Retina (tissue), 1 donor: ENCODE results near the gene DAG1.

Source experiments
- DNase-seq: peaks from one replicate; pipeline ENCODE4 v3.0.0-alpha.2; 2016

Gene DAG1

DNA sequence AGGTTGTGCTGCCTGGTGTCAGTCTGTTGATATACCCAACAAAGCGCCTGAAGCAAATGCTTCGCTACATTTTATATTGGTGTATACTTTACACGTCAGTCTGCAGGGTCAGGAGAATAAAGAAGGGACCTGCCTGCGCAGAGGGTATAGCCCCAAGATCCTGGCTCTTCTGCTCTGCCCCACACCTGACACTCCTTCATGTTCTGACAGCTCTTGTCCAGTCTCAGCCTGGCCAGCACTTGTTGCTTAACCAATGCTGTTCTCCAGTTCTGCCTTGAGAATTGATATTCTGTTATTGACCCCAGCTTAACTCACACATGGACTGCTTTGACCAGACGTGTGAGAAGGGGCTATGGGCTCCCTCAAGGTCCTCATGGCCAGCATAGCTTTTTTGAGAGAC, 48.4 kb downstream of the DAG1 start:
- no peak for DNase-seq

GRCh38 chr3:49519296-49519695, 49.2 kb downstream of the DAG1 start:
- DNase-seq, result peak; percentile 58

- DNase-seq, result peak; percentile 17
Measured at GRCh38 chr3:49519916-49520385, 49.9 kb downstream of the DAG1 start.

DNA sequence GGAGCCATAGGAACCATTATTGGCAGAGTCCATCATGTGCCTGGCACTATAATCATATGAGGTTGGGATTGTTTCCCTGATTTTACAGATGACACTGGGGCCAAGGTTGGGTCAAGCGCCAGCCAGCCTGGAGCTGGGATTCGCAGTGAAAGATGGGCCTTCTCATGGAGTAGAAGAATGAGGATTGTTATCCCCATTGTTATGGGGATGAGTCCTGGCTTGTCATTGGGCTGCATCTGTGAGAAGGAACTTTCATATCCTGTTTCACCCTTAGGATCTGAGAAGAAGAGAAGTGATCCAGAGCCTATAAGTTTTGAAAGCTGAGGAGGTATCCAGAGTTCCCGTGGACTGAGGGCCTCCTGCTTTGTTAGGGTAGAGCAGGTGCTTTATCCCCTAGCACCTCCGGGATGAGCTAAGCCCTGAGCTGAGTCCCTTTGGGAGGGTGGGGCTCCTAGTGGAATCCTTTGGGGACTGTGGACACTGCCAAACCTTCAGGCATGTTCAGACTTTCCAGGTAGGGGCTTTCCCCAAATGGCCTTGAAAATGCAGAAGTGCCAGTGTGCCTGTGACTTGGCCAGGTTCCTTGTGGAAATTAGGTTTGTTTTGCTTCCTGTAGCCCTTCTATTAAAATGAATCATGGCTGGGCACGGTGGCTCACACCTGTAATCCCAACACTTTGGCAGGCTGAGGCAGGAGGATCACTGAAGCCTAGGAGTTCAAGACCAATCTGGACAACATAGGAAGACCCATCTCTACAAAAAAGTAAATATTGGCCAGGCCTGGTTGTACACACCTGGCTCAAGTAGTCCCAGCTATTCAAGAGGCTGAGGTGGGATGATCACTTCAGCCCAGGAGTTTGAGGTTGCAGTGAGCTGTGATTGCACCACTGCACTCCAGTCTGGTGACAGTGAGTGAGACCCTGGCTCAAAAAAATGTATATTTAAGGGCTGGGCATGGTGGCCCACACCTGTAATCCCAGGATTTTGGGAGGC, 54.0 kb downstream of the DAG1 start:
- DNase-seq, result no peak

- no peak for DNase-seq
Measured at GRCh38 chr3:49529567-49529966, 59.5 kb downstream of the DAG1 start.

DNA sequence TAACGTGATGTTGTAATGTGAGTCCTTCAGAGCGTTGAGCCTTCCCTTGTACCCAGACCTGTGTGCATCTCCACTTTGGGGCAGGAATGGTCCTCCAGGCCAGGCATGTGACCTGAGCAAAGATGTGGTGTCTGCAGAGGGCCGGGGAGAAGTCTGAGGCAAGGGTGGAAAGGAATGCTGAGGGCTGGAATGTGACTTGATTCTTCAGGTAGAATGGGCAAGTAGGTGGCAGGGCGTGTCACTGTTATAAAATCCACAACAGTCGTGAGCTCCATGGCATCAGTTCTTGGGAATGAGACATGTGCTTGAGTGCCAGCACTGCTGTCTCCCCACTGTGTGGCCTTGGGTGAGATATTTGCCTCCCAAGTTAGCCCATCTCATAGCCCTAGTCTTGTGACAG, 60.2 kb downstream of the DAG1 start:
- DNase-seq, result no peak

DNA sequence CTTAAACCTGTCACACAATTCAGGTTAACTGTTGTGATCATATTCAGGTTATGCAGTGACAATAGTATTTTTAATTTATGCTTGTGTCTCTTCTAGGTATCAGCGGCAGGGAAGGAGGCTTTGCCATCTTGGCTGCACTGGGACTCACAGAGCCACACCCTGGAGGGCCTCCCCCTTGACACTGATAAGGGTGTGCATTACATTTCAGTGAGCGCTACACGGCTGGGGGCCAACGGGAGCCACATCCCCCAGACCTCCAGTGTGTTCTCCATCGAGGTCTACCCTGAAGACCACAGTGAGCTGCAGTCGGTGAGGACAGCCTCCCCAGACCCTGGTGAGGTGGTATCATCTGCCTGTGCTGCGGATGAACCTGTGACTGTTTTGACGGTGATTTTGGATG, 60.6 kb downstream of the DAG1 start:
- DNase-seq, result no peak

DNA sequence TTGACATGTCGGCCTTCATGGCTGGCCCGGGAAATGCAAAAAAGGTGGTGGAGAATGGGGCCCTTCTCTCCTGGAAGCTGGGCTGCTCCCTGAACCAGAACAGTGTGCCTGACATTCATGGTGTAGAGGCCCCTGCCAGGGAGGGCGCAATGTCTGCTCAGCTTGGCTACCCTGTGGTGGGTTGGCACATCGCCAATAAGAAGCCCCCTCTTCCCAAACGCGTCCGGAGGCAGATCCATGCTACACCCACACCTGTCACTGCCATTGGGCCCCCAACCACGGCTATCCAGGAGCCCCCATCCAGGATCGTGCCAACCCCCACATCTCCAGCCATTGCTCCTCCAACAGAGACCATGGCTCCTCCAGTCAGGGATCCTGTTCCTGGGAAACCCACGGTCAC, 61.2 kb downstream of the DAG1 start:
- no peak for DNase-seq

- DNase-seq, result no peak
Measured at GRCh38 chr3:49531715-49532114, 61.6 kb downstream of the DAG1 start.

GRCh38 chr3:49533031-49533430, 63.0 kb downstream of the DAG1 start:
- DNase-seq, result no peak

DNA sequence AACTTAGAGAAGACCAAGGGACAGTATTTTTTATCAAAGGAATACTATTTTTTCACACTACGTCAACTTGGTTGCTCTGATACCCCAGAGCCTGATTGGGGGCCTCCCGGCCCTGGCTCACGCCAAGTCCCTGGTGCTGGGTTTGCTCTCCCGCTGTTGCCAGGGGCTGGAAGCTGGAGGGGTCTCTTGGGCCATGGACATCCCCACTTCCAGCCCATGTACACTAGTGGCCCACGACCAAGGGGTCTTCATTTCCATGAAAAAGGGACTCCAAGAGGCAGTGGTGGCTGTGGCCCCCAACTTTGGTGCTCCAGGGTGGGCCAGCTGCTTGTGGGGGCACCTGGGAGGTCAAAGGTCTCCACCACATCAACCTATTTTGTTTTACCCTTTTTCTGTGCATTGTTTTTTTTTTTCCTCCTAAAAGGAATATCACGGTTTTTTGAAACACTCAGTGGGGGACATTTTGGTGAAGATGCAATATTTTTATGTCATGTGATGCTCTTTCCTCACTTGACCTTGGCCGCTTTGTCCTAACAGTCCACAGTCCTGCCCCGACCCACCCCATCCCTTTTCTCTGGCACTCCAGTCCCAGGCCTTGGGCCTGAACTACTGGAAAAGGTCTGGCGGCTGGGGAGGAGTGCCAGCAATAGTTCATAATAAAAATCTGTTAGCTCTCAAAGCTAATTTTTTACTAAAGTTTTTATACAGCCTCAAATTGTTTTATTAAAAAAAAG, 63.9 kb downstream of the DAG1 start:
- no peak for DNase-seq

DNA sequence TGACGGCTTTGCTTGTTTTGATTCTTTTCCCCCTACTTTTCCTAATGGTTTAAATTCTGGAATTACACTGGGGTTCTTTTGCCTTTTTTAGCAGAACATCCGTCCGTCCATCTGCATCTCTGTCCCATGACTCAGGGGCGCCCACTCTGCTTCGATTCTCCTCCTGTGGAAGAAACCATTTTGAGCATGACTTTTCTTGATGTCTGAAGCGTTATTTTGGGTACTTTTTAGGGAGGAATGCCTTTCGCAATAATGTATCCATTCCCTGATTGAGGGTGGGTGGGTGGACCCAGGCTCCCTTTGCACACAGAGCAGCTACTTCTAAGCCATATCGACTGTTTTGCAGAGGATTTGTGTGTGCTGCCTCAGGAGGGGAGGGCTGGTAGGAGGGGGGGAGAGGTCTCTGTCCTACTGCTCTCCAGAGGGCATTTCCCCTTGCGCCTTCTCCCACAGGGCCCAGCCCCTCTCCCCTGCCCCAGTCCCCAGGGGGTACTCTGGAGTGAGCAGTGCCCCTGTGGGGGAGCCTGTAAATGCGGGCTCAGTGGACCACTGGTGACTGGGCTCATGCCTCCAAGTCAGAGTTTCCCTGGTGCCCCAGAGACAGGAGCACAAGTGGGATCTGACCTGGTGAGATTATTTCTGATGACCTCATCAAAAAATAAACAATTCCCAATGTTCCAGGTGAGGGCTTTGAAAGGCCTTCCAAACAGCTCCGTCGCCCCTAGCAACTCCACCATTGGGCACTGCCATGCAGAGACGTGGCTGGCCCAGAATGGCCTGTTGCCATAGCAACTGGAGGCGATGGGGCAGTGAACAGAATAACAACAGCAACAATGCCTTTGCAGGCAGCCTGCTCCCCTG, 64.7 kb downstream of the DAG1 start:
- peak; percentile 83 for DNase-seq

DNA sequence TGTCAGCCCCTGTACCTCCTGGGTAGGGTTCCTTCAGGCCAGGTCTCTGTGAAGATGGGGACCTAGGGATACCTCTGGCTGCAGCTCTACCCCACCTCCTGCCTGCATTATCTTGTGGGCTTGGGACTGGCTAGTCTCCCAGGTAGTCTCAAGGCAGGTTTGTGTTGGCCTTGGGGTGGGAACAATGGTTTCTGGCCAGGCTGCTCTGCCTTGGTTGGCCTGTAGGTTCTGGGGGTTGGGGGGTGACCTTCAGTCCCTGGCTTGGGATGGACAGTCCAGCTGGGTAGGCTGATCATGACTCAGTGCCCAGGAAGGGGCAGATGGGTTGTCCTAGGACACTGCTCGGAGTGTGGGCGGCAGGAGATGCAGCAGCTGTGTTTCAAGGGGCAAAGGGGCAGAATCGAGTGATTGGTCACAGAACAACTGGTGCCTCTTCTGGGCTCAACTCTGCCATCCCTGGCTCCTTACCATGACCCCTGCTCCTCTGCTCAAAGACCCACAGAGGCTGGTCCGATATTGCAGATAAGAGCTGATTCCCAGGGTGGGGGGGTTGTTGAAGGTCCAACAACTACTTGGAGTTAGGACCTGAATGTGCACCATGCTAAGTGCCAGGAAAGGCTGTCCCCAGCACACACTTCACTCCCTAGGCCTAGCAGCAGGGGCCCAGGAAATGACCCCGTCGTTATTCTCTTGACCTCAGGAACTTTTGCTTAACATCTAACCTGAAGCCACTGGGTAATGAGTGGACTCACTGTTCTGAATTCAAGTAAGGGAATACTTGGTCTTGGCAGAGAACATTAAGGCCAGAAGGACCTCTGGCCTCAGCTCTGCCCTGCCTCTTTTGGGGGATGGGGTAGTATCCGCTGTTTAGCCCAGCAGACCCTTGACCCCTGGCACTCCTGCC, 66.2 kb downstream of the DAG1 start:
- DNase-seq, result no peak

GRCh38 chr3:49536875-49537533, 66.9 kb downstream of the DAG1 start:
- no peak for DNase-seq

DNA sequence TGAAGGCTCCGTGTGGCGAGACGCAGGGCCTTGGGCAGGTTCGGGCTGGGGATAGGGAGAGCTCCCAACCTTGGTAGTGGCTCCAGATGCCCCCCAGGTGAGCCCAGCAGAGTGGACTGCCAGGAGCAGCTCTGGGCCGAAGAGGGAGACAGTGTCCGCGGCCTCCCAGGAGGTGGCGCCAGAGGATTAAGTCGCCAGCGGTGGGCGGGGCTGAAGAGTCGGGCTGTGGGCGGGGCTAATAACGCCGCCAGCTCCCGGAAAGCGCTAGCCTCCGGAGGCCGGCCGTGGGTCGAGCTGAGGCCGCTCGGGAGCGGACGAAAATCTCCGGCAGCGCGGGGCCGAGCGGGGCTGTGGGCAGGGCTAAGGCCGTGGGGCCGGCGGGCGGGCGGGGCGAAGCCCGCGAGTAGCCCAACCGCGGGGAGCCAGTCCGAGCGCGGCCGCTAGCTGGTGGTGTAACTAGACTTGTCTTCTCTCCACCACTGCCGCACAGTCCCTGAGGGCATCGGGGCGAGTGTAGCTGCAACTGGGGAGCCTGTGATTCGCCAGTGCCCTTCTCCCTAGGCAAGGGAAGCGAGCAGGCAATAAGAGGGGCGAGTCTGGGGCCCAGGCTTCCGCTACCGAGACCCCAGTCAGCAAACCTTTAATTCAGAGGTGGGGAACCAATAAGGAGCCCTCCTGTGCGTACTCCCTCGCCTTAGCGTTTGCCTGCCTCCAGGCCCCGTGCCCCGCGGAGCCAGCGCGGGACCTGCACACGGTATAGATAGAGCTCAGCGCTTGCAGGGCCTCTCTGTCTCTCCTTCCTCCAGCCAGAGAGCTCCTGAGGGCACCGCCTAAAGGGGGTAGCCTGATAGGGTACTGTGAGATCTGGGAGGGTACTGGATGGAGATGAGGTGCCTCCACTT, 69.8 kb downstream of the DAG1 start:
- peak; percentile 96 for DNase-seq

GRCh38 chr3:49552087-49552486, 82.0 kb downstream of the DAG1 start:
- no peak for DNase-seq

- no peak for DNase-seq
Measured at GRCh38 chr3:49553324-49553691, 83.2 kb downstream of the DAG1 start.

- peak; percentile 97 for DNase-seq
Measured at GRCh38 chr3:49553692-49554632, 83.9 kb downstream of the DAG1 start, which contains the start of gene BSN. Gene BSN (plus strand): TSS chr3:49554477. CDS start chr3:49554603, 126 bp downstream.
